OCI-LY7 (cell line): ENCODE data around the gene SPRING1.

Experiments
- EZH2phosphoT487 ChIP-seq: fragments of 200-600 bp; sonication (generic); IDR thresholded peaks from 2 replicates; pipeline ENCODE4 v1.6.1; 2018; ENCODE audit warnings: low read depth, borderline replicate concordance, mild to moderate bottlenecking, mixed run types, antibody characterized with exemption, low read length, moderate library complexity, mixed read lengths
- TF ChIP-seq, protein P1 (sequence below): fragments of 200-600 bp; sonication (generic); conservative IDR thresholded peaks from 2 replicates; pipeline ENCODE4 v1.5.1; 2014; ENCODE audit warnings: mild to moderate bottlenecking, antibody characterized with exemption, low read length, moderate library complexity, mixed read lengths

DNA sequence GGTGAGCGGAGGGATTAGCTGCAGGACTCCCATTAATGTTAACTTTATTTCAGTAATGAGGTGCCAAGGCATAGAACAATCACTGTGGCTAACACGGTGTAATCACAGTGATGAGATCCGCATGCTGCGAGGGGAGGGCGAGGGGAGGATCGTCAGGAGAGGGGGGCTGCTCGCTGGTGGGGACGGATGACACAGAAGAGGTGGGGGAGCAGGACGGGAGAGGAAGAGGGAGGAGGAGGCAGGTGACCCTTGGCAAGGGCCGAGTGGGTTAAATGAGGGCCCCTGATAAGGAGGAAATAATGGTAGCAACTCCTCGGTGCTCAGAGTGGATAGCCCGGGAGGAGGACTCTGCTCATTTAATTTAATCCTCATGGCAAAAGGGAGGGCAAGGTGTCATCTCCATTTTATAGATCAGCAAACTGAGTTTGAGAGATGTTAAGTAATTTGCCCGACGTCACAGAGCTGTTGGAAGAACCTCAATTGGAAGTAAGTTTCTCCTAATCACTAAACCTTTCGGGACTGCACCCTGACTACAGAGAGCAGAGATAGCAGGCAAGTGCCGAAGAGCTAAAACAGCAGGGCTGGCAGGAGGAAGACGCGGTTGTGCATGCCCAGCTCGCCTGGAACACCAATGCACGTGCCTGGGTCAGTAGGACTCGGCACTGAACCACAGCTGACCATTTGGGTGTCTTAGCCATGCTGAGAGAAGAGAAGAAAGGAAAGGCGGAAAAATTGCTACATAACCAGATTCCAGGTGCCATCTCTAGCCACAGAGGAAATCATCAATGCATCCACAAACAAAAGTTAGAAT lies 43.0 kb downstream of the SPRING1 start:
- TF ChIP-seq, protein P1, sequence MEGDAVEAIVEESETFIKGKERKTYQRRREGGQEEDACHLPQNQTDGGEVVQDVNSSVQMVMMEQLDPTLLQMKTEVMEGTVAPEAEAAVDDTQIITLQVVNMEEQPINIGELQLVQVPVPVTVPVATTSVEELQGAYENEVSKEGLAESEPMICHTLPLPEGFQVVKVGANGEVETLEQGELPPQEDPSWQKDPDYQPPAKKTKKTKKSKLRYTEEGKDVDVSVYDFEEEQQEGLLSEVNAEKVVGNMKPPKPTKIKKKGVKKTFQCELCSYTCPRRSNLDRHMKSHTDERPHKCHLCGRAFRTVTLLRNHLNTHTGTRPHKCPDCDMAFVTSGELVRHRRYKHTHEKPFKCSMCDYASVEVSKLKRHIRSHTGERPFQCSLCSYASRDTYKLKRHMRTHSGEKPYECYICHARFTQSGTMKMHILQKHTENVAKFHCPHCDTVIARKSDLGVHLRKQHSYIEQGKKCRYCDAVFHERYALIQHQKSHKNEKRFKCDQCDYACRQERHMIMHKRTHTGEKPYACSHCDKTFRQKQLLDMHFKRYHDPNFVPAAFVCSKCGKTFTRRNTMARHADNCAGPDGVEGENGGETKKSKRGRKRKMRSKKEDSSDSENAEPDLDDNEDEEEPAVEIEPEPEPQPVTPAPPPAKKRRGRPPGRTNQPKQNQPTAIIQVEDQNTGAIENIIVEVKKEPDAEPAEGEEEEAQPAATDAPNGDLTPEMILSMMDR = no peak
- no peak for TF ChIP-seq EZH2phosphoT487
